CD4-positive, alpha-beta T cell treated with Interleukin-6 at 100 ng/mL for 8 hours (primary cell): Measurements from ENCODE around the gene PRLHR.

Experiments
- DNase-seq: peaks from one replicate; pipeline ENCODE4 v3.0.0-alpha.2; 2020; ENCODE audit warnings: mixed read lengths, low spot score

PRLHR gene

GRCh38 chr10:118587881-118588651 lies 7.4 kb downstream of the PRLHR start:
- DNase-seq = no peak

- no peak for DNase-seq
These were observed 8.5 kb downstream of the PRLHR start for GRCh38 chr10:118586911-118587310.

GRCh38 chr10:118585794-118586193 lies 9.7 kb downstream of the PRLHR start:
- DNase-seq = no peak

GRCh38 chr10:118585234-118585633 lies 10.2 kb downstream of the PRLHR start:
- DNase-seq = no peak

DNA sequence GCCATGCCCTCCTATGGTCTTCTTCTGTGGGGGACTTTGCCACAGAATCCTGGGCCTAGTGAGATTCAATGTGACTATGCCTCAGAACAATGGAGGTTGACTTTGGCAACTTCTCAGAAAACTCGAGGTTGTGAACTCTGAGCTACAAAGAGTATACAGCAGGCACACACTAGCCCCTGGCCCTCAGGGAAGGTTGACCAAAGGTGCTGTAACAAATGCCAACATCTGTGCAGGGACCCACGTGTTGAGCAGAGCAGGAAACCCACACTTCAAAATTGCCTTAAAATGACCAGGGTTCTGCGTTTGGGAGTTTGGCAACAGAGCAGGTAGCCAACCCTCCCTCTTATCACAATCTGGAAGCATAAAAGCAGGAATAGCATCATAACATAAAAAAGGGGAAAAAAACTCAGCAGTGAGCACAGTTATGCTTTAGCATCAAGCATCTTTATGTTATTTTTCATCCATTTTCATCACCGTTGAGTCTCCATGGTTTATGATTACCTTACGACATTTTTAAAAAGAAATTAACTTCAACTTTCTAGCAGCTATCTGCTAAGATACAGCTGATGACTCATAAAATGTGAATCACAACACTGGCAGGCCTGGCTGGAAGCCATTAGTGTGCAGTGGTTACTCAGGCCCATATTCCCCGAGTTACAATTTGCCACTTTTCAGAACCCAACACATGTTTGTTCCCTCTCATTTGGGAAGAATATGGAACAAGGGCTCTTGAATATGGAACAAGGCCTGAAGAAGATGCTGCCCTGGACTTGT lies 11.1 kb downstream of the PRLHR start:
- no peak for DNase-seq

DNA sequence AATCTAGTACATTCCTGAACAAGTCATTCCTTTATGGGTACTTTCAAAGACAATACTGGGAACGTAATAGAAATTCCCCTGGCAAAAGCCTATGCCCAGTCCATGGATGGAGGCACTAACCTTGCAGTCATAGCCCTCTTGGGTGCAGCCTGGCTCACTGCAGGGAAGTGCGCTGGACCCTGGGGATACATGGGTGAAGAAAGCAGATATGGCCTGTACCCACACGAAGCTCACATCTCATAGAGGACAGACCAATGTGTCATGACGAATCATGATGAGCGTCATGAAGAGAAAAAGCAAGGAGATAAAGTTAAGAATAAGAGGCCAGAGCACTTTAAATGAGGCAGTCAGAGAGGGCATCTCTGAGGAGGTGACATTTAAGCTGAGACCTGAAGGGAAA lies 11.8 kb downstream of the PRLHR start:
- no peak for DNase-seq

GRCh38 chr10:118582511-118582910 lies 12.9 kb downstream of the PRLHR start:
- DNase-seq = no peak

DNA sequence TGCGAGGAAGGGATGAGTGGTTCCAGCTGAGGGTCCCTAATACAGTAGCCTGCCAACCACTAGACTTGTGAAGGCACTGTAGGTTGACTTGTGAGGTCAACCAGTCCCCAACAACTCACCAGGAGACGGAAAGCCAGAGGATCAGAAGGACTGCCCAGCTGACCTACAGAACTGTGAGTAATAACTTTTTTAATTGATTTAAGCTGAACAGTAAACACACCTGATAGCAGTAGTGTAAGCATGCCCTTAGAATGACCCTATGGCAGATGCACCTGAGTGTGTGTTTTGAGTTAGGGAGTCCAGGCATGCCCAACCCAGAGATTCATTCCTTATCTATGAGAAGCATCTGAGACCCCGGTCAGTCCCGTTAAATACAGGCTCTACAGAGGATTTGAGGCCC lies 14.1 kb downstream of the PRLHR start:
- DNase-seq = no peak

GRCh38 chr10:118580702-118581101 lies 14.7 kb downstream of the PRLHR start:
- no peak for DNase-seq

GRCh38 chr10:118573512-118573911 lies 21.9 kb downstream of the PRLHR start:
- DNase-seq = no peak

GRCh38 chr10:118572256-118573041 lies 23.0 kb downstream of the PRLHR start:
- DNase-seq = no peak

DNA sequence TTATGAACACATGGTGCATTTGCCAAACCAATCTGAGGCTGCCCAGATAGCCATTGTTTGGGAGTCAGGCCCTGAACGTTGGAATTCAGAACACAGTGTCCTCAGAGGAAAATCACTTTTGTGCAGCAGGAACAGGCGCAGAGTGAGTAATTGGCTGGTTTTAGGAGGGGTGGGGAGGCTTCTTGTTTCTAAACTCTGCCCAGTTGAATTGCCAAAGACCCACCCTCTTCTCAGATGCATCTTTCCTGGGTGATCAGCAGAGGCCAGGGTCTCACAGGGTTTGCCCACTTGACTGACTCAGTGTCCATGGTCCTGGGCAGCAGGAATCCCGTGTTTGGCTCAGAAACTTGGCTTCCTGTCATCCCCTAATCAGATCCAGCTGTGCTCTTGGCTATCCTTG lies 24.3 kb downstream of the PRLHR start:
- DNase-seq = no peak

DNA sequence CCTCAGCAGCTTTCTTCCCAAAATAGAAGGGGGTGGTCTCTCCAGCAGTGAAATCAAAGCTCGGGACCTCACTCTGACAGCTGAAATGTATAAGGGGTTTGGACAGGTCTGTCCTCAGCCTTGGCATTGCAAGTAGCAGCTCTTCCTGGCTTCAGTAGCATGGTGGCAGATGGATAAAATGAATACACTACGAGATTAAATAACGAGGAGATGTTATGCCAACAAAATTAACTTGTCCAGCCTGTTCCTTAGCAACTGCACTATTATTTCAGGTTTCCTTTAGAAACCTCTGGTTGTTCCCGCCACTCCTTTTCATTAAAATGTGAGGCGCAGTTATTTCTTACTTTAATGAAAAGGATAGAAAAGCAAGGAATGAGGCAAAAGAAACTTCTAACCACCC lies 24.9 kb downstream of the PRLHR start:
- no peak for DNase-seq

- no peak for DNase-seq
These were observed 25.6 kb downstream of the PRLHR start for GRCh38 chr10:118569882-118570252.

DNA sequence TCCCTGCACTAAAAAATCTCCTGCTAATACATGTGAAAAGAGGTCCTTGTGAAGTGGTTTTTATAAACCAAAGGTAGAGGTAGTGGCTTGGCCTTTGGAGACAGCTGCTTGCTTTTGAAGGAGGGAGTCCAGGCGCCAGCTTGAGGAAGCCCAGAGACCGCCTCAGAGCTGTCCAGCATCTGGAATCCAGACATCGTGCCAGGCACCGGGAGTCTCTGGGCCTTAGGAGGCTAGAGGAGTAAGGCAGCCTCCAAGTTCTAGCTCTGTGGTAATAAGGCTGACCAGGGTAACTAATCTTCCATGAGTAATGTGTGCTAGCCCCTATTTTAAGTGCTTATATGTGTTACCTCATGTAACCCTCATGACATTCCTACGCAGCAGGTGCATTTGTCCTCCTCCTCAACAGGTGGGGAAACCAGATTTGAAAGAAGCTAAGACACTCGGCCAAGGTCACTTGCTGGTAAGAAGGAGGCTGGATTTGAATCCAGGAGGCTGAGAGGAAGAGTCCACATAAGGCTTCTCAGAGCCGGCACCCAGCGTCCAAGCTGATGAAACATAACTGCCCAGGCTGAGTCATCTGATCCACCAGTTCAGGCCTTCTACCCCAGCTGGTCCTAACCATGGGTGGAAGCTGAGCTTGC lies 26.1 kb downstream of the PRLHR start:
- no peak for DNase-seq

DNA sequence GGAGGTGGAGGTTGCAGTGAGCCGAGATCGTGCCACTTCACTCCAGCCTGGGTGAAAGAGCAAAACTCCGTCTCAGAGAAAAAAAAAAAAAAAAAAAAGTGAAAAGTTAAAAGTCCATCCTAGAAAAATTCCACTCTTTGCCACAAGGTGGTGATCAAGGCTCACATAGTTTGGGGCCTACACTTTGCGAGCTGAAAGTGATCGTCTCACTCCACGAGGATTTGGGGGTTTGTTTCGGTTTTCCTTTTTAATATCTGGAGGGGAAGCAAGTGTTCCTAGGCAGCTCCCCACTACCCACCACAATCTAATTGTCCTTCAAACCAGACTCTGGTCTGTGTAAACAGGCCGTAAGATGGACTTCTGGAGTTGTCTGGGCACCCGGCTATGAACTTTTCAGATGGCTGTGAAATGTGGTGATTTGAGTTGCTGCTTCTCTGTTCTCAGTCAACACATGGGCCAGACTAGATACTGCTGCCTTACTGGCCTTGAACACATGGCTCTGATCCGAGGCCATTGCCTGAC lies 27.1 kb downstream of the PRLHR start:
- peak; percentile 65 for DNase-seq

GRCh38 chr10:118567701-118568248 lies 27.7 kb downstream of the PRLHR start:
- no peak for DNase-seq

DNA sequence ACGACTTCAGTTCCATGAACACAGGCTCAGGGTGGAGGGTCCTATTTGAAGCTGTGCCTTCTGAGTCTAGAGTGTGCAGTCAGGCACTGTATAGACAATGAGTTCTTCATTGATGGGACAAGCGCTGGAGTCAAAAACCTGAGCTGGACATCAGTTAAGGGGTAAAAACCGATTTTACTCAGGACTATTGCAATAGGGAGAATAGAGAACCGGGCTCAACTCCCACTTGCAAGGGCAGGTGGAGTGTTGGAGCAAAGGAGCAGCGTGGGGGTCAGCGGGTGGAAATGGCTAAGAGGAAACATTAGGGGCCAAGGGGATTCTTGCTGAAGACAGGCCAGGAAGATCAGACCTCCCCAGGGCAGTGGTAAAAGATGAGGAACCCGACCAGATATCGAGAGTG lies 28.5 kb downstream of the PRLHR start:
- no peak for DNase-seq

GRCh38 chr10:118565301-118566075 lies 30.0 kb downstream of the PRLHR start:
- no peak for DNase-seq

DNA sequence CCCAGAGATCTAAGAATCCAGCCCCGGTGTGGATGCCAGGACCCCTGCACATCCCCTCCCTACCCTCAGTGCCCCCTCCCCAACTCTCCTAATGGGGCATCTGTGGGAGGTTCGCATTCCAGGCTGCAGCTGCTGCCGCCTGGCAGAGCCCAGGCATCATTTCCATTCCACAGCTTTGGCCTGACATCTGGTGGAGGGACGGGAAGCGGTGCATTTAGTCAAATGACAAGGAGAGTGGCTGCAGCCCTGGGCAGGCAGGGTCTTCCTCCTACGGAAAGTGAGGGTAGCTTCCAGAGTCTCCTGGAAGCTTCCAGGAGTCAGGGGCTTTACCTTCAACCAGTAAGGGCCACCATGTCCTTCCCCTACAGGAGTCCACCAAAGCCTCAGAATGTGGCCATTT lies 30.8 kb downstream of the PRLHR start:
- DNase-seq = no peak

DNA sequence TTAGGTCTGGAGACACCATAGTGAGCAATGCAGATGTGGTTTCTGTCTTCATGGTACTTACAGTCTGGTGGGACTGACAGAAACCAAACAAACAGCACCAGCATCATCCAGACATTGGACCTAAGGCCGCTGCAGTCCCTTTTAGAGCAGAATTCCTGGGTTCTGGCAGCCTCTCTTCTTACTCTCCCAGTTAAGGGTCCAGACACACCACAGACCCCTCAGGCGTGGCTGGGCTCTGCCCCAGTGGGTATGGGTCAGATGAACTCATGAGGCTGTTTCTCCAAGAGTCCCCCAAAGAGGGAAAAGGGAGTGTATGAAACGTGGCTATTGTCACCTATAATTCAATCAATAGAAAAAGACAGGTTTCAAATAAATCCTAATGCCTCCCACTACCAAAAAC lies 31.3 kb downstream of the PRLHR start:
- DNase-seq = no peak
